Vagina (tissue), 2 donors: ENCODE data around the gene SFT2D3.

ENCODE experiments used
- POLR2A ChIP-seq, 2 donors: fragments of 450-650 bp; IDR thresholded peaks; one replicate each; pipeline ENCODE4 v1.6.1; 2017; ENCODE audit warnings: antibody characterized with exemption in 2 of 2, mild to moderate bottlenecking in 2 of 2, moderate library complexity in 2 of 2
- TF ChIP-seq, protein P1 (sequence below), 3 experiments: fragments of 450-650 bp in 2 of 3; fragments of 200-600 bp in 1 of 3; sonication (generic) in 1 of 3; IDR thresholded peaks; one replicate each; pipeline ENCODE4 v1.5.1; 2017 to 2019; ENCODE audit warnings: antibody characterized with exemption in 3 of 3, mild to moderate bottlenecking in 2 of 3, moderate library complexity in 2 of 3

DNA sequence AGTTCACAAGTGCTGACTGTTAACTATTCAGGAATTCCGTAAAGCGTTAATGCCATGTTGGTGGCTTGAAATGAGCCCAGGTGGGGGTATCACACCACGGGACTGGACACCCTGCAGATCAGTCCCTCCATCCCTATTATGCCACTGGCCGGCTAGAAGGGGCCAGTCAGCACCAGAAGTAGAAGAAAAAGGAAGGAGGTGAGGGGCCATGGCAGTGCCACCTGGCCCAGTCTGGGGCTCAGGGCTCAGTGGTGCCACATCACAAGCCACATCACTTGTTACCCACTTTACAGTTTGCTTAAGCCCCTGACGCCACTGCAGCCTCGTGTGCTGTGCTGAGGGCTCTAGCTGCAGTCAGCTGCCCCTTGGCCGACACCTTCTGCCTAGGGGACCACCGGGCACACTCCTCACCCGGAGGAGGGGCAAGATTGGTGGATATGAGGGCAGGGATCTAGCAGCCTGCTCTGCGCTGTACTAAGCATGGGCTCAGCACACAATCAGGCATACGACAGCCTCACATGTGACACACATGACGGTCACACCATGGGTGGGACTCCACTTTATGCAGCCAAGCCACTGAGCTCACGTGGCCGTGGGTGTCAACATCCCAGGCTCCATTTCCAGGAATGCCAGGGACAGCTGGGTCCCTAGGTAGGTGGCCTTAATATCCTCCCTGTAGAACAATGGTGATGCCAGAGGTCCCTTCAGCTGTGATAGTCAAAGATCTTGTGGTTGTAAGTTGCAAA is 29.6 kb upstream of the SFT2D3 start:
- TF ChIP-seq, protein P1, sequence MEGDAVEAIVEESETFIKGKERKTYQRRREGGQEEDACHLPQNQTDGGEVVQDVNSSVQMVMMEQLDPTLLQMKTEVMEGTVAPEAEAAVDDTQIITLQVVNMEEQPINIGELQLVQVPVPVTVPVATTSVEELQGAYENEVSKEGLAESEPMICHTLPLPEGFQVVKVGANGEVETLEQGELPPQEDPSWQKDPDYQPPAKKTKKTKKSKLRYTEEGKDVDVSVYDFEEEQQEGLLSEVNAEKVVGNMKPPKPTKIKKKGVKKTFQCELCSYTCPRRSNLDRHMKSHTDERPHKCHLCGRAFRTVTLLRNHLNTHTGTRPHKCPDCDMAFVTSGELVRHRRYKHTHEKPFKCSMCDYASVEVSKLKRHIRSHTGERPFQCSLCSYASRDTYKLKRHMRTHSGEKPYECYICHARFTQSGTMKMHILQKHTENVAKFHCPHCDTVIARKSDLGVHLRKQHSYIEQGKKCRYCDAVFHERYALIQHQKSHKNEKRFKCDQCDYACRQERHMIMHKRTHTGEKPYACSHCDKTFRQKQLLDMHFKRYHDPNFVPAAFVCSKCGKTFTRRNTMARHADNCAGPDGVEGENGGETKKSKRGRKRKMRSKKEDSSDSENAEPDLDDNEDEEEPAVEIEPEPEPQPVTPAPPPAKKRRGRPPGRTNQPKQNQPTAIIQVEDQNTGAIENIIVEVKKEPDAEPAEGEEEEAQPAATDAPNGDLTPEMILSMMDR (IDR thresholded peaks at IDR 0.05): no peak
- no peak for TF ChIP-seq POLR2A (IDR thresholded peaks at IDR 0.05)
